Measurements from ENCODE around the gene LPA. TPM values are rescaled to one million over a fixed set of nuclear protein-coding genes. Genes with fewer than 3 reads are reported as not detected.
"Not testable (repeated sequence)": the region's sequence is repeated elsewhere in the genome, so short reads cannot be mapped to it uniquely, and the experiment has no call there.

LPA gene
- total RNA-seq, 1 donor from 2014 or later = not detected

DNA sequence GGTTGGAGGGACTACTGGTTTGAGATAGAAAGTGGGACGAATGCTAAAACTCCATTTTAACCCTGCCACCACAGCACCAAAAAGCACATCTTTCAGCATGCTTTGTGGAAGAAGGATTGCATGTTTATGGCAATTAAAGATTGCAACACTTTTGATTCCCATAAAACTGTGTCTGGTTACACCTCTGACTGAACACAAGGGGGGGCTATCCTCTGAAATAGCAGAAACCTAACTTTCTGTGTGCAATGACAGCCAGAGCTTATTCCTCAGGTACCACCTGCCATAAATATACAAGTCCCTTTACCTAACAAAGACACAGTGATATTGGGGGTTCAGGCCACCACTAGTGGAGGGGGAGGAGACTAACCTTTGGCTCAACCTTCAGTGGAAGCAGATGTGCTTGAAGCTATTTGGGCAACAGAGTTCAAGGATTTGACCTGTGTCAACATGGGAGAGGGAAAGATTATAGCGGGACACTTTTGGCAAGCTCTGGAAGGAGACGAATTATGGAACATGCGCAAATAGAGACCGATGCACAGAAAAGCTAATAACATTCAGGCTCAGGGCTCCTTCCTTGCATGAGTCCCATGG is 28.4 kb upstream of the LPA start:
- no peak for ATAC-seq (ENCODE audit: low read depth)
- TF ChIP-seq, protein P1, sequence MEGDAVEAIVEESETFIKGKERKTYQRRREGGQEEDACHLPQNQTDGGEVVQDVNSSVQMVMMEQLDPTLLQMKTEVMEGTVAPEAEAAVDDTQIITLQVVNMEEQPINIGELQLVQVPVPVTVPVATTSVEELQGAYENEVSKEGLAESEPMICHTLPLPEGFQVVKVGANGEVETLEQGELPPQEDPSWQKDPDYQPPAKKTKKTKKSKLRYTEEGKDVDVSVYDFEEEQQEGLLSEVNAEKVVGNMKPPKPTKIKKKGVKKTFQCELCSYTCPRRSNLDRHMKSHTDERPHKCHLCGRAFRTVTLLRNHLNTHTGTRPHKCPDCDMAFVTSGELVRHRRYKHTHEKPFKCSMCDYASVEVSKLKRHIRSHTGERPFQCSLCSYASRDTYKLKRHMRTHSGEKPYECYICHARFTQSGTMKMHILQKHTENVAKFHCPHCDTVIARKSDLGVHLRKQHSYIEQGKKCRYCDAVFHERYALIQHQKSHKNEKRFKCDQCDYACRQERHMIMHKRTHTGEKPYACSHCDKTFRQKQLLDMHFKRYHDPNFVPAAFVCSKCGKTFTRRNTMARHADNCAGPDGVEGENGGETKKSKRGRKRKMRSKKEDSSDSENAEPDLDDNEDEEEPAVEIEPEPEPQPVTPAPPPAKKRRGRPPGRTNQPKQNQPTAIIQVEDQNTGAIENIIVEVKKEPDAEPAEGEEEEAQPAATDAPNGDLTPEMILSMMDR (IDR thresholded peaks at IDR 0.05) = no peak
- CTCF ChIA-PET = interaction anchor here (0.7 kb wide), 1 partner anchor 25 kb away, joined by 3 read pairs; no protein-coding TSS in a partner anchor
- no peaks in the 10 kb centered on the region for H3K36me3 Mint-ChIP-seq (ENCODE audit: low read depth)
- H3K4me3 Mint-ChIP-seq = no peak overlapping the region
- intact Hi-C loops (cut with micrococcal nuclease) = no loop called here
- H3K27ac Mint-ChIP-seq = no peak overlapping the region
- no peaks in the 10 kb centered on the region for H3K4me1 Mint-ChIP-seq
- no peaks in the 10 kb centered on the region for H3K27me3 Mint-ChIP-seq
- POLR2A ChIA-PET = no interaction called here
- no peaks in the 10 kb centered on the region for H3K9me3 Mint-ChIP-seq
- no peak for DNase-seq

DNA sequence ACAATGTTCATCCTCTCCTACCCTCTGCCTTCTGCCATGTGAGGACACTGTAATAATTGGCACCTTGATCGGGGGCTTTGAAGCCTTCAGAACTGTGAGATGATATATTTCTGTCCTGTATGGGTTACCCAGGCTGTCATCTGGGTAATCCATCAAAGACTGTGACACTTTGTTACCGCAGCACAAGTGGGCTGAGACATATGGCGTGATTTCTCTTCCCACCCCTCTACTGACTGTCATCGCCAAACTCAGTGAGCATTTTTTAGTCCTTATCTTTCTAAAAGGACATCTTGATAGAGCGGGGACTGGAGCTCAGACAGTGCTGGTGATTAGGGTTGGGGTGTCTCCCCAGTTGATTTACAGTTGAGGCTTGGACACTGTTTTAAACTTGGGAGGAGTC is 27.5 kb upstream of the LPA start:
- Mint-ChIP-seq H3K27ac (no peak overlapping the region), H3K27me3 (no peaks in the 10 kb centered on the region), H3K9me3 (no peaks in the 10 kb centered on the region), H3K4me3 (no peak overlapping the region), H3K36me3 (ENCODE audit: low read depth) (no peaks in the 10 kb centered on the region), H3K4me1 (no peaks in the 10 kb centered on the region)
- TF ChIP-seq, protein P1 (IDR thresholded peaks at IDR 0.05) = no peak
- ChIA-PET POLR2A (no interaction called here), CTCF (no interaction called here)
- DNase-seq (no peak), ATAC-seq (ENCODE audit: low read depth) (no peak)
- intact Hi-C loops (cut with micrococcal nuclease) = no loop called here

DNA sequence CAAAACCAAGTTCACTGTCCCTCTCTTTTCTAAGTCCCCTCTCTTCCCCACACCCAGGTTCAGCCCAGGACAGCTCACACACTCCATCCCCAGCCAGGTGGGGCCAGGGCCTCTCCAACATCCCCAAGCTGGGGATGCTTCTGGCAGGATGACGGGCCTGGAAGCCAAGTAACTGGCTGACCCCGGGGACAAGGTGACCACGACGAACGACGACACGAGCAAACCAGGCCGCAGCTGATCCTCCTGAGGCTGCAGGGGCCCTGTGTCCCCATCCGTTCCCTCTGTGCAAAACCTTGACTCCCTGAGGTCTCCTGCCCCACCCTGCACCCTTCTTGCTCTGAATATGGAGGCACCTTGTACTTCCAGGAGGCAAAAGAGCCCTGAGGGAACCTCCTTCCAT is 26.4 kb upstream of the LPA start:
- ChIA-PET CTCF (no interaction called here), POLR2A (no interaction called here)
- H3K4me1 Mint-ChIP-seq = no peaks in the 10 kb centered on the region
- no peak overlapping the region for H3K27ac Mint-ChIP-seq
- ATAC-seq (ENCODE audit: low read depth) (no peak), DNase-seq (no peak)
- no peaks in the 10 kb centered on the region for H3K36me3 Mint-ChIP-seq (ENCODE audit: low read depth)
- H3K27me3 Mint-ChIP-seq = no peaks in the 10 kb centered on the region
- H3K4me3 Mint-ChIP-seq = no peak overlapping the region
- H3K9me3 Mint-ChIP-seq = no peaks in the 10 kb centered on the region
- intact Hi-C loops (cut with micrococcal nuclease) = no loop called here
- TF ChIP-seq, protein P1 (IDR thresholded peaks at IDR 0.05) = no peak

DNA sequence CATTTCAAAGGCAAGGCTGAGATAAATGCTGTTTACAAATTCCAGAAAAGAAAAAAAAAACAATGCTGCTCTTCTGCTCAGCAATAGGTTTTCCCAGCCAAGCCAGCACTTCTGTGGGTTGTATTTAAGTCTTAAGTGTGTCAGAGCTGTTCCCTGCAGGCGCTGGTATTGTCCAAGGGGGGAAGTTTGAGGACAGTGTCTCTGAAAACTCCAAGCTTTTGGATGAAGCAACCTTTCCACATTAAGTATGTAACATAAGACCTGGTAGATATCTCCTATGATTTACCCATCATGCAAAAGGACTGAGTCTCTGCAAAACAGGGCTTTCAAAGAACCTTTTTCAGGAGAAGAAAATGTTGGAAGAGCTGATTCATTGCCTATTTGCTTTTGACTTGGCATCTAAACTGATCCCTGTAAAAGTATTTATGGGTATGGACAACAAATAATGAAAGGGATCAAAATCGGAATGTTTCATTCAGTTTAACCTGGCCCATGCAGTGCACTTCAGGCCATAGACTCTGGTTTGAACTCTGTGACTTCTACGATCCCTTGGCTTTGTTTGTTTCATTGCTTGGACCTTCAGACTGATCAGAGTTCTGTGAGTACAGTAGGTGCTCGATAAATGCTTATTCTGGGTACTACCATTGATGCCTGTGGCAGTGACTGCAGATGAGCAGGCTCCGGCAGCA is 21.8 kb upstream of the LPA start:
- H3K36me3 Mint-ChIP-seq (ENCODE audit: low read depth) = no peaks in the 10 kb centered on the region
- DNase-seq = no peak
- H3K4me1 Mint-ChIP-seq = no peaks in the 10 kb centered on the region
- ChIA-PET CTCF (no interaction called here), POLR2A (no interaction called here)
- no peak overlapping the region for H3K27ac Mint-ChIP-seq
- TF ChIP-seq, protein P1 (IDR thresholded peaks at IDR 0.05) = no peak
- ATAC-seq (ENCODE audit: low read depth) = no peak
- H3K4me3 Mint-ChIP-seq = no peak overlapping the region
- no peaks in the 10 kb centered on the region for H3K27me3 Mint-ChIP-seq
- intact Hi-C loops (cut with micrococcal nuclease) = no loop called here
- no peaks in the 10 kb centered on the region for H3K9me3 Mint-ChIP-seq

DNA sequence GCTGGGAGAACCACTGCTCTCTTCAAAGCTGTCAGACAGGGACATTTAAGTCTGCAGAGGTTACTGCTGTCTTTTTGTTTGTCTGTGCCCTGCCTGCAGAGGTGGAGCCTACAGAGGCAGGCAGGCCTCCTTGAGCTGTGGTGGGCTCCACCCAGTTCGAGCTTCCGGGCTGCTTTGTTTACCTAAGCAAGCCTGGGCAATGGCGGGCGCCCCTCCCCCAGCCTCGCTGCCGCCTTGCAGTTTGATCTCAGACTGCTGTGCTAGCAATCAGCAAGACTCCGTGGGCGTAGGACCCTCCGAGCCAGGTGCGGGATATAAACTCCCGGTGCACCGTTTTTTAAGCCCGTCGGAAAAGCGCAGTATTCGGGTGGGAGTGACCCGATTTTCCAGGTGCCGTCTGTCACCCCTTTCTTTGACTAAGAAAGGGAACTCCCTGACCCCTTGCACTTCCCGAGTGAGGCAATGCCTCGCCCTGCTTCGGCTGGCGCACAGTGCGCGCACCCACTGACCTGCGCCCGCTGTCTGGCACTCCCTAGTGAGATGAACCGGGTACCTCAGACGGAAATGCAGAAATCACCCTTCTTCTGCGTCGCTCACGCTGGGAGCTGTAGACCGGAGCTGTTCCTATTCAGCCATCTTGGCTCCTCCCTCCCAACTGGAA is 21.2 kb upstream of the LPA start:
- CTCF ChIA-PET; H3K36me3 Mint-ChIP-seq (ENCODE audit: low read depth); H3K4me1 Mint-ChIP-seq; H3K27me3 Mint-ChIP-seq; POLR2A ChIA-PET; H3K9me3 Mint-ChIP-seq; H3K27ac Mint-ChIP-seq; H3K4me3 Mint-ChIP-seq; ATAC-seq (ENCODE audit: low read depth); intact Hi-C loops (cut with micrococcal nuclease); DNase-seq: not testable (repeated sequence)

Data from activated B cell treated with CpG ODN at 0.5 μM for 24 hours (primary cell).